Astrocyte of the cerebellum (primary cell): ENCODE results near the gene MTHFD1L.

Experiments used
- DNase-seq: peaks from one replicate; pipeline ENCODE4 v3.0.0-alpha.2; 2011; ENCODE audit warnings: low read depth
- H3K4me3 ChIP-seq: 2 replicates; pipeline ENCODE4 v1.5.1; 2011; ENCODE audit warnings: mild to moderate bottlenecking, low read depth, low read length, moderate library complexity
- CTCF ChIP-seq: IDR thresholded peaks from 2 replicates; pipeline ENCODE4 v1.5.1; 2012; ENCODE audit warnings: low read length, low read depth, moderate library complexity, mild to moderate bottlenecking; ENCODE audit errors: missing control alignments
- in situ Hi-C: cut with HindIII; loops from 2 replicates; pipeline ENCODE4 v1.10.0; 2017; ENCODE audit warnings: low sequenced_read_pairs

The MTHFD1L gene

DNA sequence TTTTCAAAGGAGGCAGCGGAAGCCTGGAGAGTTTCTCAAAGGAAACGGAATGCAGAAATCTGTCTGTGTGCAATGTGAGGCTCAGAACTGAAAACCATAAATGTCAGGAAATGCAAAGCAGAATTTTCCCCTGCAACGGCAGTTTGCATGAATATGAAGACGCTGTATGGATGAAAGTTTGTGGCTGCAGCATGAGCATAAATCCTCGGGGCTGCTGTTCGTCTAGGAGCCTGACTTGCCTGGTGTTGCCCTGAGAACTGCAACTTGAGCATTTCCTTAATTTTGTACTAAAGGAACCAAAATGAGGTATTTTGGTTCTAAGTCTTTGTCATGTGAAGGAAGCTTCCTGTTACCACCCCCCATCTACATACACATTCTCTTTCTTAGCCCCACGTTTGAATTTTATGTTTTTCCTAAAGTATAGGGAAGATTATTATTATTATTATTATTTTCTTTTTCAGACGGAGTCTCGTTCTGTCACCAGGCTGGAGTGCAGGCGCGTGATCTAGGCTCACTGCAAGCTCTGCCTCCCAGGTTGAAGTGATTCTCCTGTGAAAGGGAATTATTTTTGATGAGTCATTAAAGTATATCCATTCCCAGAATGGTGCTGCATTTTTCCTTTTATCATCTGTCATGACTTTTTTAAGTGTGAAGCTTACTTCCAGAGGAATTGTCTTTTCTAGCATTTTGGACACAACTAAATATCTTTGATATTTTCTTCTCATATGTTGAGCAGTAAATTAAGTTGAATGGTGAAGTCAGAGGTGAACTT is 33.1 kb downstream of the MTHFD1L start:
- in situ Hi-C loops = loop anchor here (25.0 kb wide), 1 partner anchor 114 kb away; no protein-coding TSS in a partner anchor
- TF ChIP-seq CTCF = no peak
- DNase-seq = peak; percentile 13
- no peak overlapping the region for H3K4me3 ChIP-seq

GRCh38 chr6:150899231-150899630 is 33.7 kb downstream of the MTHFD1L start:
- no peak overlapping the region for H3K4me3 ChIP-seq
- no peak for DNase-seq
- in situ Hi-C loops = loop anchor here (25.0 kb wide), 1 partner anchor 113 kb away; no protein-coding TSS in a partner anchor
- TF ChIP-seq CTCF = no peak

- TF ChIP-seq CTCF = no peak
- no peak for DNase-seq
- no peak overlapping the region for H3K4me3 ChIP-seq
- in situ Hi-C loops = no loop called here
These were observed 34.5 kb downstream of the MTHFD1L start for GRCh38 chr6:150900049-150900448.

DNA sequence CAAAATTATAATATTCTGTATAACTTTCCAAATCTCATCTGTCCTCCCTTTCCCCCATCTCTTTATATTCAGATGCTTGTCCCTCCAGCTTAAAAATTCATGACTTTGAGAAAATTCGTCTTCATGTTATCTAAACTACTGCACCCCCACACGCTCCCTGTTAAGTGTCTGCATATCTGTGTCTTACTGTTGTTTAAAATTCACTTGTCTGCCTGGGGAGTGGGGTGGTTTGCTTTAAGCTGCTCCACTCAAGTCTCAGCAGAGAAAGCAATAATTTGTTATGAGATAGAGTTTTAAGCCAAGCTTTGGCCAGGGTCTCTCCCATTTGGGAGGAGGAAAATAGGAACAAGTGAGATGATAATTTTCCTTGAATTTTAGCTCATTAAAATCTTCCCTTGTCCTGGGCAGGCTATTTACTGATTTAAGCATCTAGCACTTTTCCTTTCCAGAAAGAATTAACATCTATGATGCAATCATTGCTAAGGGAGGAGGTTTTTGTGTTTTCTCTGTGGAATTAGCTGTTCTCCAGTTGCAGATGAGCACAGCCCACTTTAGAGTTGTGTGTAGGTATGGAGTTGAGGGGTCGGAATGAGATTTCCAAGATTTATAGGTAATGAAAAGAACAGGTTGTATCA is 36.8 kb downstream of the MTHFD1L start:
- H3K4me3 ChIP-seq = no peak overlapping the region
- DNase-seq = no peak
- no peak for TF ChIP-seq CTCF
- in situ Hi-C loops = no loop called here

DNA sequence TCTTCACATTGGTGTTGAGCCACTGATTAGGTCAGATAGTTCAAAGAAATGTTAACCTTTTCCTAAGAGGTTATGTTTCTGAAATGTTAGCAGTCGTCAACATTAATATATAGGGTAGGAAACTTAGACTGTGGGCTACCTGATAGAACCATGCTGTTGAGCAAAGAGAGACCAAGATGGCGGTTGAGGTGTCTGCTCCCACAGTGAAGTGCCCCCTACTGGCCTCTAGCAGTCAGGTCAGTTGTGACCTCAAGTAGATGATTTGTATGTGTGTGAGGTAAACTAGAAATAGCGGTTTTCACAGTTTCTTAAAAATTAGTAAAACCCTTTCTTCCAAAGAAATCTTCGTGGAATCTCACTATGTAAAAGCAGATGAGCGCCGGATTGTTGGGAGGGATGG is 40.3 kb downstream of the MTHFD1L start:
- DNase-seq = no peak
- no peak for TF ChIP-seq CTCF
- no peak overlapping the region for H3K4me3 ChIP-seq
- in situ Hi-C loops = no loop called here

DNA sequence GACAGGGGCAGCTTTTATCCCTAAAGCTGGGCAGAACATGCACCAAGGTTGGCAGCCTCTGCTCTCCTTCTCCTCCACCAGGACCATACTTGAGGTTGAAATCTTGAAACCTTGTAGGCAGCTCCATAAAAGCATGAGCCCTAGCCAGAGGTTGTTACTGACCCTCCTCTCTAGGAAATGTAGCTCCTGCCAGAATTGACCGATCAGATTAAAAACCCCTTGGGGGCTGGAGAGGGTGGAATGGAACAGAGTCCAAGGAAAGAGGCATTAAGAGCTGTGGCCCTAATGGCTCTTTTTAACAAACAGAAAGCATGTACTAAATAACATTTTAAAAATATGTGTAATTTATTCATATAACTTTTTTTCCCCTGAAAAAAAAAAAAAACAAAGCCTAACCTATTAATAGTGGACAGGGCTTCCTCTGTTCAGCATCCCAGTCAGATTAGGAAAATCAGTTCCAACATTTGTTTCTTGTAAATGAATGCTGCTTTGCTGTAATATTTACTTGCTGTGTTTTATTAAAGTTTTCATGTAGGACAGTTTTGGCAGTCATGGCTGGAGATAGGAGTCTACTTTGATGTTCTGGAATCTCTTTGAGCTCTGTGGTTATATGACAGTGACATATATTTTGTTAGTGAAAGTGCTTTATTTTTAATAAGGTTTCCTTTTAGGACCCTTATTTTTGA is 41.3 kb downstream of the MTHFD1L start:
- in situ Hi-C loops = no loop called here
- H3K4me3 ChIP-seq = no peak overlapping the region
- no peak for TF ChIP-seq CTCF
- DNase-seq = no peak
